NT2/D1 (cell line): ENCODE results near the gene FSCN2.
"Not testable (repeated sequence)": the region's sequence is repeated elsewhere in the genome, so short reads cannot be mapped to it uniquely, and the experiment has no call there.

Experiments used
- DNase-seq: peaks from one replicate; pipeline ENCODE4 v3.0.0-alpha.2; 2011; ENCODE audit warnings: low read depth, low spot score
- H3K27me3 ChIP-seq: 2 replicates; pipeline ENCODE4 v1.6.0; 2011; ENCODE audit warnings: mild to moderate bottlenecking; ENCODE audit not compliant: insufficient read length, insufficient read depth
- H3K36me3 ChIP-seq: 2 replicates; pipeline ENCODE4 v1.6.1; 2011; ENCODE audit warnings: mild to moderate bottlenecking, low read length, mixed read lengths; ENCODE audit not compliant: insufficient read depth, insufficient read length
- H3K4me1 ChIP-seq: 2 replicates; pipeline ENCODE4 v1.5.1; 2011; ENCODE audit not compliant: insufficient read depth, insufficient read length
- H3K4me3 ChIP-seq: 2 replicates; pipeline ENCODE4 v1.5.1; 2011; ENCODE audit warnings: low read depth; ENCODE audit not compliant: insufficient read length
- H3K9ac ChIP-seq: 2 replicates; pipeline ENCODE4 v1.6.0; 2011; ENCODE audit warnings: low read depth; ENCODE audit not compliant: insufficient read length
- H3K9me3 ChIP-seq: 2 replicates; pipeline ENCODE4 v1.5.1; 2011; ENCODE audit warnings: mild to moderate bottlenecking, low read length; ENCODE audit not compliant: insufficient read depth
- SUZ12 ChIP-seq: IDR thresholded peaks from 2 replicates; pipeline ENCODE4 v1.6.1; 2011; ENCODE audit not compliant: insufficient read length, insufficient read depth; ENCODE audit errors: extremely low read depth
- YY1 ChIP-seq: IDR thresholded peaks from 2 replicates; pipeline ENCODE4 v1.6.1; 2011; ENCODE audit not compliant: insufficient read length, insufficient read depth
- ZNF274 ChIP-seq: IDR thresholded peaks from 2 replicates; pipeline ENCODE4 v1.6.1; 2011; ENCODE audit warnings: mild to moderate bottlenecking, low read depth, low read length

FSCN2 gene

GRCh38 chr17:81528384-81528650, 140 bp downstream of the FSCN2 start:
- TF ChIP-seq ZNF274 (no peak), SUZ12 (no peak), YY1 (no peak)
- Histone ChIP-seq H3K9ac (no peak overlapping the region), H3K9me3 (no peaks in the 10 kb centered on the region), H3K36me3 (no peaks in the 10 kb centered on the region), H3K27me3 (peaks cover 48% of the 10 kb centered on the region), H3K4me1 (peaks cover 21% of the 10 kb centered on the region), H3K4me3 (no peak overlapping the region)
- no peak for DNase-seq

- TF ChIP-seq YY1 = no peak
- no peak for TF ChIP-seq ZNF274
- no peak for TF ChIP-seq SUZ12
- H3K36me3 ChIP-seq = no peaks in the 10 kb centered on the region
- H3K9me3 ChIP-seq = no peaks in the 10 kb centered on the region
- no peak overlapping the region for H3K4me3 ChIP-seq
- H3K4me1 ChIP-seq = peaks cover 16% of the 10 kb centered on the region
- no peak overlapping the region for H3K9ac ChIP-seq
- peaks cover 43% of the 10 kb centered on the region for H3K27me3 ChIP-seq
- no peak for DNase-seq
These were observed 667 bp downstream of the FSCN2 start for GRCh38 chr17:81528651-81529436.

GRCh38 chr17:81529437-81529803, 1.2 kb downstream of the FSCN2 start:
- no peaks in the 10 kb centered on the region for H3K9me3 ChIP-seq
- TF ChIP-seq SUZ12 (no peak), ZNF274 (no peak), YY1 (no peak)
- H3K27me3 ChIP-seq = peaks cover 38% of the 10 kb centered on the region
- no peak overlapping the region for H3K9ac ChIP-seq
- no peak for DNase-seq
- peaks cover 13% of the 10 kb centered on the region for H3K4me1 ChIP-seq
- H3K4me3 ChIP-seq = no peak overlapping the region
- H3K36me3 ChIP-seq = no peaks in the 10 kb centered on the region

- H3K27me3 ChIP-seq = peaks cover 36% of the 10 kb centered on the region
- not testable (repeated sequence) for H3K4me1 ChIP-seq, H3K9me3 ChIP-seq, H3K36me3 ChIP-seq, H3K4me3 ChIP-seq, H3K9ac ChIP-seq, DNase-seq
These were observed 2.8 kb downstream of the FSCN2 start for GRCh38 chr17:81531013-81531412.

- DNase-seq, H3K4me1 ChIP-seq, H3K9me3 ChIP-seq, H3K36me3 ChIP-seq, H3K9ac ChIP-seq, H3K4me3 ChIP-seq: not testable (repeated sequence)
- peaks cover 31% of the 10 kb centered on the region for H3K27me3 ChIP-seq
These were observed 3.8 kb downstream of the FSCN2 start for GRCh38 chr17:81531998-81532404.

- no peak for DNase-seq
- H3K9ac ChIP-seq = no peak overlapping the region
- H3K4me1 ChIP-seq = peaks cover 8% of the 10 kb centered on the region
- H3K4me3 ChIP-seq = no peak overlapping the region
- no peaks in the 10 kb centered on the region for H3K9me3 ChIP-seq
- TF ChIP-seq YY1 (no peak), ZNF274 (no peak), SUZ12 (no peak)
- peaks cover 6% of the 10 kb centered on the region for H3K36me3 ChIP-seq
- H3K27me3 ChIP-seq = peaks cover 25% of the 10 kb centered on the region
These were observed 4.5 kb downstream of the FSCN2 start for GRCh38 chr17:81532490-81533287.

GRCh38 chr17:81533339-81534141, 5.4 kb downstream of the FSCN2 start:
- TF ChIP-seq YY1 (no peak), ZNF274 (no peak), SUZ12 (no peak)
- H3K9ac ChIP-seq = no peak overlapping the region

More at GRCh38 chr17:81533339-81534141, 5.4 kb downstream of the FSCN2 start:
- Histone ChIP-seq H3K4me3 (no peak overlapping the region), H3K36me3 (peaks cover 15% of the 10 kb centered on the region), H3K4me1 (peaks cover 8% of the 10 kb centered on the region), H3K9me3 (no peaks in the 10 kb centered on the region), H3K27me3 (peaks cover 21% of the 10 kb centered on the region)
- no peak for DNase-seq
